ENCODE data around the gene ETFDH. TPM values are rescaled to one million over a fixed set of nuclear protein-coding genes. Genes with fewer than 3 reads are reported as not detected.

Gene ETFDH
- total RNA-seq, 2 experiments from 2014 or later, result 13.3 to 19.2 TPM

GRCh38 chr4:158722291-158722916 lies 50.3 kb downstream of the ETFDH start:
- H3K4me1 ChIP-seq (ENCODE audit: insufficient read depth, low read length, poor library complexity, severe bottlenecking), result peaks cover 13% of the 10 kb centered on the region
- H3K79me2 ChIP-seq (ENCODE audit: insufficient read depth, low read depth, low read length), result peaks cover 20% of the 10 kb centered on the region
- POLR2A ChIA-PET, result interaction anchor here (2.2 kb wide), 1 partner anchor 11 kb away, joined by 6 read pairs; no protein-coding TSS in a partner anchor
- no peaks in the 10 kb centered on the region for H4K20me1 ChIP-seq (ENCODE audit: insufficient read depth, low read length)
- CTCF ChIA-PET (ENCODE audit: unreplicated experiment), result no interaction called here
- intact Hi-C loops (cut with micrococcal nuclease; ENCODE audit: unreplicated experiment), result loop anchor here (2.0 kb wide), 1 partner anchor 50 kb away; the partner anchor contains the start of gene ETFDH
- H3K9me3 ChIP-seq (ENCODE audit: low read length), result 0 out of 2 replicates have a peak, but pooled peaks cover 4% of the 10 kb centered on the region
- TF ChIP-seq EZH2phosphoT487 (IDR thresholded peaks at IDR 0.05; ENCODE audit: borderline replicate concordance, low read depth, low read length), result no peak
- TF ChIP-seq, protein P1, sequence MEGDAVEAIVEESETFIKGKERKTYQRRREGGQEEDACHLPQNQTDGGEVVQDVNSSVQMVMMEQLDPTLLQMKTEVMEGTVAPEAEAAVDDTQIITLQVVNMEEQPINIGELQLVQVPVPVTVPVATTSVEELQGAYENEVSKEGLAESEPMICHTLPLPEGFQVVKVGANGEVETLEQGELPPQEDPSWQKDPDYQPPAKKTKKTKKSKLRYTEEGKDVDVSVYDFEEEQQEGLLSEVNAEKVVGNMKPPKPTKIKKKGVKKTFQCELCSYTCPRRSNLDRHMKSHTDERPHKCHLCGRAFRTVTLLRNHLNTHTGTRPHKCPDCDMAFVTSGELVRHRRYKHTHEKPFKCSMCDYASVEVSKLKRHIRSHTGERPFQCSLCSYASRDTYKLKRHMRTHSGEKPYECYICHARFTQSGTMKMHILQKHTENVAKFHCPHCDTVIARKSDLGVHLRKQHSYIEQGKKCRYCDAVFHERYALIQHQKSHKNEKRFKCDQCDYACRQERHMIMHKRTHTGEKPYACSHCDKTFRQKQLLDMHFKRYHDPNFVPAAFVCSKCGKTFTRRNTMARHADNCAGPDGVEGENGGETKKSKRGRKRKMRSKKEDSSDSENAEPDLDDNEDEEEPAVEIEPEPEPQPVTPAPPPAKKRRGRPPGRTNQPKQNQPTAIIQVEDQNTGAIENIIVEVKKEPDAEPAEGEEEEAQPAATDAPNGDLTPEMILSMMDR (conservative IDR thresholded peaks at IDR 0.05; ENCODE audit: low read length), result no peak
- peak; percentile 6 for DNase-seq (ENCODE audit: low spot score)
- peak overlapping the region; percentile 96 for H3K4me3 ChIP-seq (ENCODE audit: low read depth, low read length, poor library complexity, severe bottlenecking)
- H3K36me3 ChIP-seq (ENCODE audit: insufficient read depth, low read length), result peaks cover 41% of the 10 kb centered on the region
- no peaks in the 10 kb centered on the region for H3K9me2 ChIP-seq (ENCODE audit: insufficient read depth, low read length)
- no peak overlapping the region for H3K27ac ChIP-seq (ENCODE audit: low read depth, low read length, poor library complexity, severe bottlenecking)
- H3K4me2 ChIP-seq (ENCODE audit: low read length), result peak overlapping the region; percentile 84
- no TSS peak for BruUV-seq (replicated peaks)
- peak overlapping the region; percentile 89; the same call in 1 of the 2 replicates for H2AFZ ChIP-seq (ENCODE audit: low read length)

GRCh38 chr4:158722917-158723793 lies 51.1 kb downstream of the ETFDH start, which contains the start of gene PPID:
TSS of gene PPID (minus strand) at chr4:158723396. CDS start at chr4:158723288, 108 bp downstream.
- Histone ChIP-seq H3K79me2 (ENCODE audit: insufficient read depth, low read depth, low read length) (peaks cover 20% of the 10 kb centered on the region), H3K9me2 (ENCODE audit: insufficient read depth, low read length) (no peaks in the 10 kb centered on the region), H3K4me1 (ENCODE audit: insufficient read depth, low read length, poor library complexity, severe bottlenecking) (peaks cover 13% of the 10 kb centered on the region), H4K20me1 (ENCODE audit: insufficient read depth, low read length) (no peaks in the 10 kb centered on the region), H3K27ac (ENCODE audit: low read depth, low read length, poor library complexity, severe bottlenecking) (peak within 1 kb of the TSS; percentile 29), H3K4me3 (ENCODE audit: low read depth, low read length, poor library complexity, severe bottlenecking) (peak within 1 kb of the TSS; percentile 96), H3K4me2 (ENCODE audit: low read length) (peak within 1 kb of the TSS; percentile 84), H3K9me3 (ENCODE audit: low read length) (0 out of 2 replicates have a peak, but pooled peaks cover 4% of the 10 kb centered on the region), H3K36me3 (ENCODE audit: insufficient read depth, low read length) (peaks cover 33% of the 10 kb centered on the region), H2AFZ (ENCODE audit: low read length) (peak within 1 kb of the TSS; percentile 89)
- ChIA-PET CTCF (ENCODE audit: unreplicated experiment) (no interaction called here), POLR2A (interaction anchor here (0.6 to 0.7 kb wide), 2 partner anchors 39 to 107 kb away, joined by 3 read pairs; no protein-coding TSS in a partner anchor)
- BruUV-seq (replicated peaks), result no TSS peak
- peak; percentile 85 for DNase-seq (ENCODE audit: low spot score)
- intact Hi-C loops (cut with micrococcal nuclease; ENCODE audit: unreplicated experiment), result loop anchor here (2.0 kb wide), 1 partner anchor 50 kb away; the partner anchor contains the start of gene ETFDH
- no peak for TF ChIP-seq EZH2phosphoT487 (IDR thresholded peaks at IDR 0.05; ENCODE audit: borderline replicate concordance, low read depth, low read length)
- TF ChIP-seq, protein P1 (conservative IDR thresholded peaks at IDR 0.05; ENCODE audit: low read length), result no peak

All from OCI-LY7 (cell line).